GM12878 (cell line): ENCODE results near the gene SOWAHB. TPM values are rescaled to one million over a fixed set of nuclear protein-coding genes. Genes with fewer than 3 reads are reported as not detected.

Experiments
- ATAC-seq: fragments of 200-7000 bp; cut with Tn5 transposase; 3 replicates; pipeline ENCODE4 v1.9.1; 2020; ENCODE audit warnings: mild to moderate bottlenecking, moderate library complexity
- BruUV-seq: library from RNA; stranded (reverse); fragments of 400-500 nt; replicated peaks from 2 replicates; lab custom pipeline; 2021; lab: Mats Ljungman, UMichigan
- CTCF ChIA-PET: fragments of 300-600 bp; sonication (Branson Sonifier 250); formaldehyde crosslinking; extraction: SDS; loops from one replicate; lab custom pipeline; 2021; ENCODE audit warnings: inconsistent platforms; lab: Yijun Ruan, JAX
- POLR2A ChIA-PET: fragments of 350-600 bp; formaldehyde crosslinking; extraction: SDS; loops from one replicate; lab custom pipeline; 2021; ENCODE audit warnings: inconsistent platforms; lab: Charles Lee
- RAD21 ChIA-PET: fragments of 300-600 bp; sonication (Branson Sonifier 250); formaldehyde crosslinking; loops from one replicate; lab custom pipeline; 2023; ENCODE audit warnings: antibody characterized with exemption; ENCODE audit not compliant: unreplicated experiment; lab: Charles Lee
- SMC1A ChIA-PET: fragments of 300-600 bp; sonication (Branson Sonifier 250); formaldehyde crosslinking; loops from one replicate; lab custom pipeline; 2023; ENCODE audit not compliant: unreplicated experiment, uncharacterized antibody; lab: Charles Lee
- DNase-seq: peaks from one replicate; pipeline ENCODE4 v3.0.0-alpha.2; 2011; ENCODE audit warnings: low read depth, low spot score
- FAIRE-seq: peaks from 3 replicates; lab custom pipeline; 2011; peaks lifted over from hg19 to GRCh38; lab: Jason Lieb, UNC
- H2AFZ ChIP-seq: 2 replicates; pipeline ENCODE4 v1.6.0; 2011; ENCODE audit warnings: low read depth, low read length, control low read depth; ENCODE audit not compliant: control insufficient read depth
- H3K27ac ChIP-seq: 2 replicates; pipeline ENCODE4 v1.5.1; 2011; ENCODE audit warnings: control low read depth; ENCODE audit not compliant: control insufficient read depth, insufficient read depth
- H3K27me3 ChIP-seq, 2 experiments: replicated peaks in 1 of 2; 2 replicates each; pipeline versions ENCODE4 v1.6.0 to v1.6.1; 2011; ENCODE audit warnings: low read length in 1 of 2; ENCODE audit not compliant: control insufficient read depth in 2 of 2, insufficient read depth in 2 of 2
- H3K36me3 ChIP-seq, 2 experiments: 2 replicates each; pipeline ENCODE4 v1.5.1; 2011; ENCODE audit warnings: low read length in 1 of 2; ENCODE audit not compliant: control insufficient read depth in 2 of 2, insufficient read depth in 2 of 2
- H3K4me1 ChIP-seq: 2 replicates; pipeline ENCODE4 v1.6.1; 2011; ENCODE audit warnings: mild to moderate bottlenecking, low read length, moderate library complexity, mixed read lengths; ENCODE audit not compliant: control insufficient read depth, insufficient read depth
- H3K4me2 ChIP-seq: 2 replicates; pipeline ENCODE4 v1.6.0; 2011; ENCODE audit warnings: control low read depth; ENCODE audit not compliant: control insufficient read depth, insufficient read depth
- H3K4me3 ChIP-seq: fragments of 200-600 bp; sonication (generic); 2 replicates; pipeline ENCODE4 v1.5.1; 2016
- H3K79me2 ChIP-seq: 2 replicates; pipeline ENCODE4 v1.6.0; 2011; ENCODE audit warnings: low read length; ENCODE audit not compliant: control insufficient read depth, insufficient read depth
- H3K9ac ChIP-seq: 2 replicates; pipeline ENCODE4 v1.8.0; 2011; ENCODE audit warnings: low read length, control low read depth, mixed read lengths; ENCODE audit not compliant: control insufficient read depth, insufficient read depth
- H3K9me3 ChIP-seq: replicated peaks from 3 replicates; pipeline ENCODE4 v1.5.1; 2011; ENCODE audit warnings: mild to moderate bottlenecking, low read length; ENCODE audit not compliant: control insufficient read depth, insufficient read depth
- H4K20me1 ChIP-seq: 2 replicates; pipeline ENCODE4 v1.6.0; 2011; ENCODE audit not compliant: control insufficient read depth, insufficient read depth
- ASH2L ChIP-seq: fragments of 300-600, 200-600 bp; sonication (generic); IDR thresholded peaks from 2 replicates; pipeline ENCODE4 v1.6.1; 2017; ENCODE audit warnings: low read depth, mild to moderate bottlenecking, borderline replicate concordance
- CBFB ChIP-seq: IDR thresholded peaks from 2 replicates; pipeline ENCODE4 v1.6.1; 2016; ENCODE audit warnings: antibody characterized with exemption, low read depth
- CUX1 ChIP-seq: IDR thresholded peaks from 2 replicates; pipeline ENCODE4 v1.6.1; 2012; ENCODE audit warnings: improper control_type of control experiment, low read depth, low read length; ENCODE audit not compliant: insufficient replicate concordance
- JUND ChIP-seq: IDR thresholded peaks from 2 replicates; pipeline ENCODE4 v1.6.1; 2012; ENCODE audit warnings: low read depth, mild to moderate bottlenecking, low read length, improper control_type of control experiment, moderate library complexity
- KAT2A ChIP-seq: conservative IDR thresholded peaks from 2 replicates; pipeline ENCODE4 v1.6.1; 2011; ENCODE audit warnings: low read depth, low read length; ENCODE audit not compliant: control insufficient read depth
- NFYA ChIP-seq: IDR thresholded peaks from 2 replicates; pipeline ENCODE4 v1.6.1; 2011; ENCODE audit warnings: low read depth, mild to moderate bottlenecking, low read length, improper control_type of control experiment, borderline replicate concordance
- PML ChIP-seq: IDR thresholded peaks from 2 replicates; pipeline ENCODE4 v1.6.1; 2012; ENCODE audit warnings: low read length, inconsistent platforms
- SMARCA5 ChIP-seq: fragments of 450-650 bp; IDR thresholded peaks from 2 replicates; pipeline ENCODE4 v1.6.1; 2017; ENCODE audit warnings: mild to moderate bottlenecking
- SMC3 ChIP-seq: IDR thresholded peaks from 2 replicates; pipeline ENCODE4 v1.6.1; 2011; ENCODE audit warnings: low read length, improper control_type of control experiment, borderline replicate concordance
- STAT1 ChIP-seq: fragments of 450-650 bp; conservative IDR thresholded peaks from 2 replicates; pipeline ENCODE4 v1.6.1; 2014; ENCODE audit warnings: antibody characterized with exemption, mild to moderate bottlenecking
- WGBS: methylation state at CpG from one replicate; pipeline ENCODE4 v1.1.6; 2016; ENCODE audit warnings: low lambda C conversion rate; ENCODE audit not compliant: insufficient replicate concordance, insufficient coverage; ENCODE audit errors: missing lambda C conversion rate; 5-methylcytosine and 5-hydroxymethylcytosine counted together
- in situ Hi-C: fragments of 300-500 bp; cut with MboI; formaldehyde crosslinking; loops from 9 replicates; pipeline ENCODE4 v1.14.3; 2018; ENCODE audit warnings: mixed read lengths
- intact Hi-C: fragments of 100-400 bp; cut with micrococcal nuclease; formaldehyde crosslinking; loops from one replicate; pipeline ENCODE4 v1.14.2; 2022; ENCODE audit not compliant: unreplicated experiment
- polyA plus RNA-seq, 11 experiments: library from polyadenylated mRNA; depleted of rRNA in 4 of 11; unstranded in 6 of 11; stranded (reverse) in 5 of 11; fragments of >200 nt; fragmentation: Nextera tagmentation in 4 of 11; fragmentation: Illumina TruSeq in 1 of 11; extraction: Ambion mirVana in 4 of 11; extraction: Trizol in 1 of 11; gene quantifications; 1 replicate in 1 of 11; 2 replicates in 10 of 11; pipeline versions ENCODE4 v1.2.1 to v1.2.3, GENCODE V29; 2011 to 2016; ENCODE audit warnings: inconsistent platforms in 2 of 11, missing spikeins in 2 of 11, low read depth in 1 of 11
- total RNA-seq, 4 experiments: library from RNA; depleted of rRNA in 3 of 4; stranded (reverse); fragments of >200 nt in 3 of 4; fragmentation: Illumina TruSeq in 1 of 4; extraction: Trizol in 1 of 4; gene quantifications; 2 replicates each; pipeline versions ENCODE4 v1.2.1 to v1.2.3, GENCODE V29; 2013 to 2021
- TF ChIP-seq, protein P1 (sequence below): fragments of 450-650 bp; IDR thresholded peaks from 2 replicates; pipeline ENCODE4 v1.6.1; 2017; ENCODE audit warnings: antibody characterized with exemption, mild to moderate bottlenecking, moderate library complexity

Gene SOWAHB
- total and polyA plus RNA-seq, 10 of the 15 experiments (the other 5 are each of a cell fraction or from before 2014, with no cell fraction given), result 0.01 to 0.13 (median 0.05) TPM; not detected in 4

DNA sequence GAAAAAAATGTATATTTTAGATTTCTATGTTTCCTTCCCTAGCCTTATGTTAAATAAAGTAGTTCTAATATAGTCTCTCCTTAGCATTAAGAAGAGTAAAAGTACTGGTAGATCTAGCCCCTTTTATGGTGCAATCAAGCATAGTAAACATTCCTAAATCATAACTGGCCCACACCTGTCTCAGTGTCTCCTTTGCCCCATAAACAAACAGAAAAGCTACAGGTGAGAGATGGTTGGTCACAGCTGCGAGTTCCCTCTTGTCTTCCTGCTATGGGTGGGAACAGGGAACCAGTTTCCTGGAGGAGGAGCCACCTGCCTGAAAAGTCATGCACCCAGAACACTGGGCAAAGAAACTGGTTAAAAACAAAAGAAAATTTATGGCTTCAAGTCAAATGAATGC, 16.6 kb downstream of the SOWAHB start:
- H3K9ac ChIP-seq, result no peak overlapping the region
- TF ChIP-seq NFYA (no peak), CBFB (no peak), CUX1 (no peak), ASH2L (no peak), SMC3 (no peak), SMARCA5 (no peak), KAT2A (no peak), PML (no peak), STAT1 (no peak), JUND (no peak)
- TF ChIP-seq, protein P1, sequence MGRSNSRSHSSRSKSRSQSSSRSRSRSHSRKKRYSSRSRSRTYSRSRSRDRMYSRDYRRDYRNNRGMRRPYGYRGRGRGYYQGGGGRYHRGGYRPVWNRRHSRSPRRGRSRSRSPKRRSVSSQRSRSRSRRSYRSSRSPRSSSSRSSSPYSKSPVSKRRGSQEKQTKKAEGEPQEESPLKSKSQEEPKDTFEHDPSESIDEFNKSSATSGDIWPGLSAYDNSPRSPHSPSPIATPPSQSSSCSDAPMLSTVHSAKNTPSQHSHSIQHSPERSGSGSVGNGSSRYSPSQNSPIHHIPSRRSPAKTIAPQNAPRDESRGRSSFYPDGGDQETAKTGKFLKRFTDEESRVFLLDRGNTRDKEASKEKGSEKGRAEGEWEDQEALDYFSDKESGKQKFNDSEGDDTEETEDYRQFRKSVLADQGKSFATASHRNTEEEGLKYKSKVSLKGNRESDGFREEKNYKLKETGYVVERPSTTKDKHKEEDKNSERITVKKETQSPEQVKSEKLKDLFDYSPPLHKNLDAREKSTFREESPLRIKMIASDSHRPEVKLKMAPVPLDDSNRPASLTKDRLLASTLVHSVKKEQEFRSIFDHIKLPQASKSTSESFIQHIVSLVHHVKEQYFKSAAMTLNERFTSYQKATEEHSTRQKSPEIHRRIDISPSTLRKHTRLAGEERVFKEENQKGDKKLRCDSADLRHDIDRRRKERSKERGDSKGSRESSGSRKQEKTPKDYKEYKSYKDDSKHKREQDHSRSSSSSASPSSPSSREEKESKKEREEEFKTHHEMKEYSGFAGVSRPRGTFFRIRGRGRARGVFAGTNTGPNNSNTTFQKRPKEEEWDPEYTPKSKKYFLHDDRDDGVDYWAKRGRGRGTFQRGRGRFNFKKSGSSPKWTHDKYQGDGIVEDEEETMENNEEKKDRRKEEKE, result no peak
- H3K36me3 ChIP-seq, result no peaks in the 10 kb centered on the region
- ChIA-PET SMC1A (interaction anchor here (0.7 to 1.1 kb wide), 2 partner anchors 12 to 158 kb away, joined by 3 to 7 read pairs; no protein-coding TSS in a partner anchor), POLR2A (no interaction called here), RAD21 (no interaction called here), CTCF (no interaction called here)
- ATAC-seq (no peak), DNase-seq (no peak), FAIRE-seq (no peak)
- H3K9me3 ChIP-seq, result no peaks in the 10 kb centered on the region; the same call in 2 of the 3 replicates
- H2AFZ ChIP-seq, result no peak overlapping the region
- intact Hi-C loops, result no loop called here
- H3K79me2 ChIP-seq, result no peaks in the 10 kb centered on the region
- no peaks in the 10 kb centered on the region for H3K4me1 ChIP-seq
- H3K27ac ChIP-seq, result no peak overlapping the region
- in situ Hi-C loops, result no loop called here
- 5% methylated on average over 1 of the region's 1 CpG for WGBS
- peaks cover 0 to 2% of the 10 kb centered on the region in 2 experiments; a peak in 1 of 4 replicates for H3K27me3 ChIP-seq
- BruUV-seq, result no TSS peak
- no peak overlapping the region for H3K4me3 ChIP-seq
- no peak overlapping the region for H3K4me2 ChIP-seq
- no peaks in the 10 kb centered on the region for H4K20me1 ChIP-seq
